IMR-90 (cell line): ENCODE data around the gene ALS2CL.

ENCODE experiments used
- CHD1 ChIP-seq: IDR thresholded peaks from 2 replicates; pipeline ENCODE4 v1.6.1; 2012; ENCODE audit warnings: low read depth, low read length, improper control_type of control experiment
- CTCF ChIP-seq: conservative IDR thresholded peaks from 2 replicates; pipeline ENCODE4 v1.5.1; 2012; ENCODE audit warnings: mild to moderate bottlenecking, low read depth, low read length, improper control_type of control experiment
- FOS ChIP-seq: fragments of 150-350 bp; IDR thresholded peaks from 2 replicates; pipeline ENCODE4 v1.6.1; 2016; ENCODE audit warnings: low read depth, low read length
- MAZ ChIP-seq: IDR thresholded peaks from 2 replicates; pipeline ENCODE4 v1.6.1; 2012; ENCODE audit warnings: low read depth, mild to moderate bottlenecking, low read length, improper control_type of control experiment, moderate library complexity, borderline replicate concordance
- MXI1 ChIP-seq: IDR thresholded peaks from 2 replicates; pipeline ENCODE4 v1.6.1; 2012; ENCODE audit warnings: low read depth, mild to moderate bottlenecking, low read length, moderate library complexity, borderline replicate concordance
- NFE2L2 ChIP-seq: fragments of 150-350 bp; IDR thresholded peaks from 2 replicates; pipeline ENCODE4 v1.6.1; 2016; ENCODE audit warnings: low read depth, mild to moderate bottlenecking, low read length
- POLR2A ChIP-seq: IDR thresholded peaks from 2 replicates; pipeline ENCODE4 v1.6.1; 2012; ENCODE audit warnings: mild to moderate bottlenecking, low read depth, low read length
- RAD21 ChIP-seq: IDR thresholded peaks from 2 replicates; pipeline ENCODE4 v1.6.1; 2012; ENCODE audit warnings: low read length, improper control_type of control experiment
- RCOR1 ChIP-seq: IDR thresholded peaks from 2 replicates; pipeline ENCODE4 v1.6.1; 2012; ENCODE audit warnings: mild to moderate bottlenecking, low read length, improper control_type of control experiment; ENCODE audit not compliant: insufficient replicate concordance
- SMC3 ChIP-seq: fragments of 150-350 bp; IDR thresholded peaks from 2 replicates; pipeline ENCODE4 v1.6.1; 2016; ENCODE audit warnings: low read depth, mild to moderate bottlenecking, antibody characterized with exemption, low read length, moderate library complexity
- USF2 ChIP-seq: fragments of 150-350 bp; IDR thresholded peaks from 2 replicates; pipeline ENCODE4 v1.6.1; 2017; ENCODE audit warnings: mild to moderate bottlenecking, antibody characterized with exemption, low read length, low read depth

DNA sequence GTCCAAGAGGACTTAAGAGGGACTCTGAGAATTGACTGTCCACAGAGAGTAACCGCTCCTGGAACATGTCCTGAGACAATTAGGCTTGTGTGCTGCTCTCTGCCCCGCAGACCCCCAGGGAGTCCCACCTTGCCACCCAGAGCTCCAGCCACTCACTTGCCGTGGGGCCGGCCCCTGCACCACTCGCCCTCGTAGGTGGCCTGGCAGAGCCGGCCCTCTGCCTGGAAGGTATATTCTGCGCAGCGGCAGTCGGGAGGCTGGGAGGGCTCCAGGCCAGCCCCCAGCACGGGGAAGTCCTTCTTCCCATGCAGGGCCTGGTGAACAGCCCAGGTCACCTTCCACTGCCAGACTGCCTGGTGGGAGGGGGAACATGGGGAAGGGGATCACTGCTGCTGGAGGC is 10.5 kb downstream of the ALS2CL start:
- TF ChIP-seq CTCF (no peak), CHD1 (no peak), NFE2L2 (no peak), POLR2A (no peak), FOS (no peak), MAZ (no peak), RAD21 (no peak), USF2 (no peak), MXI1 (no peak), SMC3 (no peak), RCOR1 (no peak)
